Measurements from ENCODE around the gene TMEM54. TPM values are rescaled to one million over a fixed set of nuclear protein-coding genes. Genes with fewer than 3 reads are reported as not detected.
A peak's percentile ranks its signal among the peaks of the same experiment; 100 is the strongest.

Gene TMEM54
- total and polyA plus RNA-seq, 9 of the 15 experiments (the other 6 are each of a cell fraction or from before 2014, with no cell fraction given) = 1.00 to 16.2 (median 8.2) TPM

DNA sequence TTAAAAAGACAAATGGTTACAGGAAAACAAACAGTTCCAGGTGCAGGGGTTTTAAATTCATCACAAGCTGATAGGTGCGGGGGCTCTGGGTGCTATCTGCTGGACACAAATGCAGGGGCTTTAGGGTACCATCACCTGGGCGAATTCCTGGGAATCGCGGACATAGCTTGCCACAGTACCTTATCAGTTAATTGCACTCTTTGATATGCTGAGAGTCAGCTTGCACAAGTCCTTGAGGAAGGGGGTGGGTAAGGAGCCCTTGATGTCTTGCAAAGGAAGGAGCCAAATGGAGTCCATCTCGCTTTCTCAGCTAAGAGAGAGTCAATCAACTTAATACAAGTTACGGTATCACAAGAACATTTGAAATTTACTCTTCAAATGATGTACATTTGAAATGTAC, 25.4 kb upstream of the TMEM54 start (continued):
- TF ChIP-seq GTF2B (IDR thresholded peaks at IDR 0.05; ENCODE audit: extremely low read depth, insufficient read length) (no peak), YY1 (IDR thresholded peaks at IDR 0.05; ENCODE audit: borderline replicate concordance in 1 of 3, control insufficient read depth in 1 of 3, extremely low read depth in 1 of 3, insufficient read depth in 3 of 3, insufficient read length in 1 of 3, insufficient replicate concordance in 2 of 3, low read depth in 1 of 3, low read length in 2 of 3) (no peak), TEAD4 (IDR thresholded peaks at IDR 0.05; ENCODE audit: low read length) (peak; percentile 29; the same call in 1 of the 2 replicates), TEAD4 (CRISPR knock-in tag; IDR thresholded peaks at IDR 0.05; ENCODE audit: borderline replicate concordance) (no peak), CEBPB (tag; IDR thresholded peaks at IDR 0.05) (0 out of 2 replicates have a peak, but pooled peaks have one; percentile 12)
- TF ChIP-seq, protein P1, sequence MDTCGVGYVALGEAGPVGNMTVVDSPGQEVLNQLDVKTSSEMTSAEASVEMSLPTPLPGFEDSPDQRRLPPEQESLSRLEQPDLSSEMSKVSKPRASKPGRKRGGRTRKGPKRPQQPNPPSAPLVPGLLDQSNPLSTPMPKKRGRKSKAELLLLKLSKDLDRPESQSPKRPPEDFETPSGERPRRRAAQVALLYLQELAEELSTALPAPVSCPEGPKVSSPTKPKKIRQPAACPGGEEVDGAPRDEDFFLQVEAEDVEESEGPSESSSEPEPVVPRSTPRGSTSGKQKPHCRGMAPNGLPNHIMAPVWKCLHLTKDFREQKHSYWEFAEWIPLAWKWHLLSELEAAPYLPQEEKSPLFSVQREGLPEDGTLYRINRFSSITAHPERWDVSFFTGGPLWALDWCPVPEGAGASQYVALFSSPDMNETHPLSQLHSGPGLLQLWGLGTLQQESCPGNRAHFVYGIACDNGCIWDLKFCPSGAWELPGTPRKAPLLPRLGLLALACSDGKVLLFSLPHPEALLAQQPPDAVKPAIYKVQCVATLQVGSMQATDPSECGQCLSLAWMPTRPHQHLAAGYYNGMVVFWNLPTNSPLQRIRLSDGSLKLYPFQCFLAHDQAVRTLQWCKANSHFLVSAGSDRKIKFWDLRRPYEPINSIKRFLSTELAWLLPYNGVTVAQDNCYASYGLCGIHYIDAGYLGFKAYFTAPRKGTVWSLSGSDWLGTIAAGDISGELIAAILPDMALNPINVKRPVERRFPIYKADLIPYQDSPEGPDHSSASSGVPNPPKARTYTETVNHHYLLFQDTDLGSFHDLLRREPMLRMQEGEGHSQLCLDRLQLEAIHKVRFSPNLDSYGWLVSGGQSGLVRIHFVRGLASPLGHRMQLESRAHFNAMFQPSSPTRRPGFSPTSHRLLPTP (IDR thresholded peaks at IDR 0.05; ENCODE audit: borderline replicate concordance, extremely low read depth, insufficient read length) = no peak

All from K562 (cell line).